ENCODE results near the gene CD47.

- TF ChIP-seq CTCF (IDR thresholded peaks at IDR 0.05), result no peak
- TF ChIP-seq EZH2 (IDR thresholded peaks at IDR 0.05; ENCODE audit: borderline replicate concordance, insufficient read depth, low read depth, low read length, poor library complexity, severe bottlenecking), result no peak
Measured at GRCh38 chr3:108062051-108062450, 28.8 kb downstream of the CD47 start.
